Measurements from ENCODE around the gene MYOF.
"Not testable (repeated sequence)": the region's sequence is repeated elsewhere in the genome, so short reads cannot be mapped to it uniquely, and the experiment has no call there.

The MYOF gene

GRCh38 chr10:93333278-93333978 lies 148.7 kb downstream of the MYOF start:
- DNase-seq (ENCODE audit: low read depth), result no peak
- no peak overlapping the region for H3K4me3 ChIP-seq (ENCODE audit: low read depth, low read length)

- no peak overlapping the region for H3K4me3 ChIP-seq (ENCODE audit: low read depth, low read length)
- no peak for DNase-seq (ENCODE audit: low read depth)
These were observed 151.3 kb downstream of the MYOF start for GRCh38 chr10:93330824-93331223.

- no peak for DNase-seq (ENCODE audit: low read depth)
- no peak overlapping the region for H3K4me3 ChIP-seq (ENCODE audit: low read depth, low read length)
These were observed 162.2 kb downstream of the MYOF start for GRCh38 chr10:93319896-93320295.

GRCh38 chr10:93319096-93319495 lies 163.0 kb downstream of the MYOF start:
- no peak for DNase-seq (ENCODE audit: low read depth)
- no peak overlapping the region for H3K4me3 ChIP-seq (ENCODE audit: low read depth, low read length)

- H3K4me3 ChIP-seq (ENCODE audit: low read depth, low read length), result no peak overlapping the region
- DNase-seq (ENCODE audit: low read depth), result no peak
These were observed 166.9 kb downstream of the MYOF start for GRCh38 chr10:93315246-93315645.

- DNase-seq (ENCODE audit: low read depth); H3K4me3 ChIP-seq (ENCODE audit: low read depth, low read length): not testable (repeated sequence)
These were observed 167.5 kb downstream of the MYOF start for GRCh38 chr10:93314656-93315055.

GRCh38 chr10:93313798-93314197 lies 168.3 kb downstream of the MYOF start:
- no peak for DNase-seq (ENCODE audit: low read depth)
- no peak overlapping the region for H3K4me3 ChIP-seq (ENCODE audit: low read depth, low read length)

GRCh38 chr10:93309062-93309461 lies 173.1 kb downstream of the MYOF start:
- DNase-seq (ENCODE audit: low read depth), result peak; percentile 51
- no peak overlapping the region for H3K4me3 ChIP-seq (ENCODE audit: low read depth, low read length)

GRCh38 chr10:93305122-93305521 lies 177.0 kb downstream of the MYOF start:
- no peak overlapping the region for H3K4me3 ChIP-seq (ENCODE audit: low read depth, low read length)
- DNase-seq (ENCODE audit: low read depth), result no peak

GRCh38 chr10:93300981-93301380 lies 181.2 kb downstream of the MYOF start:
- no peak overlapping the region for H3K4me3 ChIP-seq (ENCODE audit: low read depth, low read length)
- no peak for DNase-seq (ENCODE audit: low read depth)

GRCh38 chr10:93300288-93300917 lies 181.7 kb downstream of the MYOF start:
- DNase-seq (ENCODE audit: low read depth), result no peak
- H3K4me3 ChIP-seq (ENCODE audit: low read depth, low read length), result no peak overlapping the region

- no peak overlapping the region for H3K4me3 ChIP-seq (ENCODE audit: low read depth, low read length)
- no peak for DNase-seq (ENCODE audit: low read depth)
These were observed 182.4 kb downstream of the MYOF start for GRCh38 chr10:93299606-93300287.

- DNase-seq (ENCODE audit: low read depth), result no peak
- no peak overlapping the region for H3K4me3 ChIP-seq (ENCODE audit: low read depth, low read length)
These were observed 182.9 kb downstream of the MYOF start for GRCh38 chr10:93299195-93299594.

- no peak overlapping the region for H3K4me3 ChIP-seq (ENCODE audit: low read depth, low read length)
- DNase-seq (ENCODE audit: low read depth), result no peak
These were observed 186.0 kb downstream of the MYOF start for GRCh38 chr10:93296151-93296550.

GRCh38 chr10:93293999-93294398 lies 188.1 kb downstream of the MYOF start:
- H3K4me3 ChIP-seq (ENCODE audit: low read depth, low read length), result no peak overlapping the region
- DNase-seq (ENCODE audit: low read depth), result no peak

- no peak for DNase-seq (ENCODE audit: low read depth)
- H3K4me3 ChIP-seq (ENCODE audit: low read depth, low read length), result no peak overlapping the region
These were observed 191.3 kb downstream of the MYOF start for GRCh38 chr10:93290661-93291354.

- DNase-seq (ENCODE audit: low read depth), result peak; percentile 25
- no peak overlapping the region for H3K4me3 ChIP-seq (ENCODE audit: low read depth, low read length)
These were observed 193.2 kb downstream of the MYOF start for GRCh38 chr10:93288679-93289634.

GRCh38 chr10:93287775-93288174 lies 194.4 kb downstream of the MYOF start:
- no peak for DNase-seq (ENCODE audit: low read depth)
- H3K4me3 ChIP-seq (ENCODE audit: low read depth, low read length), result no peak overlapping the region

GRCh38 chr10:93284246-93284645 lies 197.9 kb downstream of the MYOF start:
- not testable (repeated sequence) for DNase-seq (ENCODE audit: low read depth); H3K4me3 ChIP-seq (ENCODE audit: low read depth, low read length)

All from skeletal muscle cell (primary cell).